Gastroesophageal sphincter (tissue), 4 donors: ENCODE measurements around the gene LAMA5. TPM values are rescaled to one million over a fixed set of nuclear protein-coding genes. Genes with fewer than 3 reads are reported as not detected.

Experiments used
- ATAC-seq: fragments of 150-250 bp; one replicate; pipeline ENCODE4 v1.9.1; 2016; ENCODE audit warnings: mild to moderate bottlenecking, moderate library complexity
- H3K27ac ChIP-seq, 4 donors: fragments of 200-600 bp; sonication (generic) in 3 of 4; 1 replicate in 3 of 4; 2 replicates in 1 of 4; pipeline ENCODE4 v1.5.1; 2016 to 2019
- H3K27me3 ChIP-seq: fragments of 200-600 bp; sonication (generic); one replicate; pipeline ENCODE4 v1.5.1; 2019
- H3K36me3 ChIP-seq, 2 donors: fragments of 200-600 bp; sonication (generic); one replicate each; pipeline ENCODE4 v1.5.1; 2019; ENCODE audit warnings: control low read depth in 1 of 2
- H3K4me1 ChIP-seq, 3 donors: fragments of 200-600 bp; sonication (generic); 1 replicate in 2 of 3; 2 replicates in 1 of 3; pipeline ENCODE4 v1.5.1; 2016 to 2019; ENCODE audit warnings: control low read depth in 2 of 3
- H3K4me3 ChIP-seq, 2 donors: fragments of 200-600 bp; sonication (generic); one replicate each; pipeline ENCODE4 v1.5.1; 2019; ENCODE audit warnings: mild to moderate bottlenecking in 1 of 2, moderate library complexity in 1 of 2
- H3K9me3 ChIP-seq, 3 donors: fragments of 200-600 bp; sonication (generic); one replicate each; pipeline ENCODE4 v1.5.1; 2017 to 2019; ENCODE audit warnings: control low read depth in 2 of 3
- EP300 ChIP-seq: sonication (generic); formaldehyde crosslinking; IDR thresholded peaks from one replicate; pipeline ENCODE4 v1.6.1; 2017; ENCODE audit warnings: antibody characterized with exemption, mild to moderate bottlenecking
- POLR2A ChIP-seq, 2 donors: fragments of 450-650 bp; IDR thresholded peaks; one replicate each; pipeline ENCODE4 v1.6.1; 2017; ENCODE audit warnings: antibody characterized with exemption in 2 of 2, mild to moderate bottlenecking in 2 of 2, moderate library complexity in 1 of 2
- POLR2AphosphoS5 ChIP-seq: sonication (generic); formaldehyde crosslinking; IDR thresholded peaks from one replicate; pipeline ENCODE4 v1.6.1; 2017; ENCODE audit warnings: antibody characterized with exemption
- WGBS, 2 donors: methylation state at CpG; one replicate each; pipeline ENCODE4 v1.1.5; 2018; ENCODE audit warnings: low coverage in 1 of 2; 5-methylcytosine and 5-hydroxymethylcytosine counted together
- total RNA-seq, 4 donors: library from RNA; depleted of rRNA; stranded (reverse); fragments of >200 nt; gene quantifications; one replicate each; pipeline ENCODE4 v1.1.0, GENCODE V29; 2016
- TF ChIP-seq, protein P1 (sequence below), 4 experiments: fragments of 200-600 bp in 2 of 4; fragments of 450-650 bp in 2 of 4; sonication (generic) in 1 of 4; IDR thresholded peaks; one replicate each; pipeline ENCODE4 v1.5.1; 2017 to 2019; ENCODE audit warnings: antibody characterized with exemption in 4 of 4, mild to moderate bottlenecking in 2 of 4, moderate library complexity in 2 of 4

LAMA5 gene
- total RNA-seq, 4 donors from 2014 or later: 58.6 to 259 (median 172) TPM

DNA sequence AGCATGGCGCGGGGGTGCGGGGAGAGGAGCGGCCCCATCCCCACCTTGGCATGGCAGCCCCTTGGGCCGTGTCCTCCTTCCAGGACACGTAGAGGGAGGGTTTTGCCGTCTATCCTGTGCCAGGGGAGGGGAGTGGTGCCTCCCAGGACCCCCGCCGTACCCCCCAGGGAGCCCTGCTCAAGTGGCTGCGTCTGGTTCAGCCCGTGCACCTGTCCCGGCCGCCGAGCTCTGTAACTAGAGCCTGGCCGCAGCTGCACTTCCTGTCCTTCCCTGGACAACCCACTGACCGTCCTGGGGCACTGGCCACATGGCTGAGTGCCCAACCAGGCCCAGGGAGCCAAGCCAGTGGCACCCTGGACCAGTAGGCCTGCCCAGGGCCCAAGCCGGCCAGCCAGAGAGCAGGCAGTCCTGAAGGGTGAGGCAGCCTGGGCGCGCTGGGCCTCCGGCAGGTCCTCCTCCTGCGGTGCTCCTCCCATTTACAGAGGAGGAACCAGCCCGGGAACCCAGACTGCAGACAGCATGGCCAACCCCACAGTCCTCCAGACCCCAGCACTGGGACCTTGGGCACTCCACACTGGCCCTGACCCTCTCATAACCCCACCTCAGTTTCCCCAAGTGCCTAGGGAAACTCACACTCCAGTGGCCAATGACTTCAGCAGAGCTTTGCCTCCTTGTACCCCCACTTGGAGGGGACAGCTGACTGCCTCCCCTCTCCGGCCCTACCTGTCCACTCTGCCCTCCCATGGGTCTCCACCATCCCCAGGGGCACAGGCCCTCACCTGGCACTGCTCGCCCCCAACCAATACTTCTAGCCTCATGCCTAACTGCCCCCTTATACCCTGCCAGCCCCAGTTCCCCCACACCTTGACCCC, 8.7 kb downstream of the LAMA5 start:
- peak overlapping the region in 1 of 2 donors; percentile 33 for H3K4me3 ChIP-seq
- WGBS, 2 donors: 45 to 48% methylated on average over 3 to 5 of the region's 24 CpGs
- TF ChIP-seq POLR2A (IDR thresholded peaks at IDR 0.05): no peak
- TF ChIP-seq, protein P1, sequence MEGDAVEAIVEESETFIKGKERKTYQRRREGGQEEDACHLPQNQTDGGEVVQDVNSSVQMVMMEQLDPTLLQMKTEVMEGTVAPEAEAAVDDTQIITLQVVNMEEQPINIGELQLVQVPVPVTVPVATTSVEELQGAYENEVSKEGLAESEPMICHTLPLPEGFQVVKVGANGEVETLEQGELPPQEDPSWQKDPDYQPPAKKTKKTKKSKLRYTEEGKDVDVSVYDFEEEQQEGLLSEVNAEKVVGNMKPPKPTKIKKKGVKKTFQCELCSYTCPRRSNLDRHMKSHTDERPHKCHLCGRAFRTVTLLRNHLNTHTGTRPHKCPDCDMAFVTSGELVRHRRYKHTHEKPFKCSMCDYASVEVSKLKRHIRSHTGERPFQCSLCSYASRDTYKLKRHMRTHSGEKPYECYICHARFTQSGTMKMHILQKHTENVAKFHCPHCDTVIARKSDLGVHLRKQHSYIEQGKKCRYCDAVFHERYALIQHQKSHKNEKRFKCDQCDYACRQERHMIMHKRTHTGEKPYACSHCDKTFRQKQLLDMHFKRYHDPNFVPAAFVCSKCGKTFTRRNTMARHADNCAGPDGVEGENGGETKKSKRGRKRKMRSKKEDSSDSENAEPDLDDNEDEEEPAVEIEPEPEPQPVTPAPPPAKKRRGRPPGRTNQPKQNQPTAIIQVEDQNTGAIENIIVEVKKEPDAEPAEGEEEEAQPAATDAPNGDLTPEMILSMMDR (IDR thresholded peaks at IDR 0.05): no peak
- peak; percentile 47 for TF ChIP-seq POLR2AphosphoS5
- no peak for TF ChIP-seq EP300
- H3K9me3 ChIP-seq: no peaks in the 10 kb centered on the region
- peak; percentile 21 for ATAC-seq
- H3K36me3 ChIP-seq: peaks cover 0 to 4% of the 10 kb centered on the region in 2 donors
- H3K27ac ChIP-seq: peak overlapping the region; percentile 64 to 94 (median 90)
- no peaks in the 10 kb centered on the region for H3K27me3 ChIP-seq
- peaks cover 7 to 98% (median 93%) of the 10 kb centered on the region in 3 donors for H3K4me1 ChIP-seq

DNA sequence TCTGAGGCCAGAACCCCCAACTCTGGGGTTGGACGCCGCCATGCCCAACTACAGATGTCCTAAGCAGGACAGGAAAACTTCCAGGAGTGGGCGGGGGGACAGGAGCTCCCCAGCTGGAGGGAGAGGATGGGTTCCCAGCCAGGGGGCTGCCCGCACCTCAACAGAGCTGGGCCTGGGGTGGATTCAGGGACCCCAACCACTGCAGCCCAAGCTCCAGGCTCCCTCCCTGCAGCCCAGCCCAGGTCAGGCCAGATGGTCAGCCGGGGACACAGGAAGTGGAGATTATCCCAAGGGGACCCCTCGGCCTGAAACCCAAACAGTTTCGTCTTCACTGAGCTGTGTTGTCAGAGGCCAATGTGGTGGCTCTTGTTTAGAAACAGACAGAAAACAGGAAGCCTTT, 9.4 kb downstream of the LAMA5 start:
- ATAC-seq: no peak
- H3K9me3 ChIP-seq: no peaks in the 10 kb centered on the region
- H3K36me3 ChIP-seq: peaks cover 0 to 4% of the 10 kb centered on the region in 2 donors
- peaks cover 7 to 98% (median 92%) of the 10 kb centered on the region in 3 donors for H3K4me1 ChIP-seq
- no peaks in the 10 kb centered on the region for H3K27me3 ChIP-seq
- 8% methylated on average over 2 of the region's 7 CpGs; no CpG with 5 or more reads in 1 of the 2 donors for WGBS, 2 donors
- TF ChIP-seq POLR2A (IDR thresholded peaks at IDR 0.05) (no peak), POLR2AphosphoS5 (no peak), EP300 (no peak)
- TF ChIP-seq, protein P1 (IDR thresholded peaks at IDR 0.05): no peak
- peak overlapping the region; percentile 64 to 94 (median 90) for H3K27ac ChIP-seq
- peak overlapping the region in 1 of 2 donors; percentile 33 for H3K4me3 ChIP-seq

DNA sequence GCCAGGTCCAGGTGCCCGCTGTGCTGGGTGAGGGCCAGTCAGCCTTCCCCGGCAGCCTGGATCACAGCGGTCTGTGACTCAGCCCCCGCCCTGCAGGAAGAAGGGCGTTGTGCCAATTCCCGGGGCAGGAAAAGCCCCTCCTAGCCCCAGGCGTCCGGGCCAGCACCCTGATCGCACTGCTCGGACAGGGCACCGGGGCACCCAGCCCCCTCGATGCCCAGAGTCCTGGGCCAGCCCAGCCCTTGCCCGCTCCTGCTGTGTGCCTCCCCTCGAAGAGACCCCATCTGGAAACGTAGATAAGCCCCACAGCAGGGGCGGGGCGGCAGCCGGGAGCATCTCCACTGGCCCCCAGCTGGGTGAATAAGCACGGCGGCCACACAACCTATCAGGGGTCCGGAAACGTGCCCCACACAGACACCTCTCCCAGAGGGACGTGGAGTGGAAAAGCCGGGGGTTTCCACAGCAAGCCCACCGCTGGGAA, 9.9 kb downstream of the LAMA5 start:
- Histone ChIP-seq H3K27ac (peak overlapping the region; percentile 64 to 94 (median 90)), H3K36me3 (peaks cover 0 to 8% of the 10 kb centered on the region in 2 donors), H3K9me3 (no peaks in the 10 kb centered on the region), H3K4me1 (peaks cover 7 to 98% (median 88%) of the 10 kb centered on the region in 3 donors), H3K4me3 (peak overlapping the region in 1 of 2 donors; percentile 33), H3K27me3 (no peaks in the 10 kb centered on the region)
- 20% methylated on average over 1 of the region's 25 CpGs; no CpG with 5 or more reads in 1 of the 2 donors for WGBS, 2 donors
- ATAC-seq: peak; percentile 34
- TF ChIP-seq POLR2A (IDR thresholded peaks at IDR 0.05) (no peak), EP300 (no peak), POLR2AphosphoS5 (peak; percentile 73)
- TF ChIP-seq, protein P1 (IDR thresholded peaks at IDR 0.05): no peak

- no peak for TF ChIP-seq POLR2AphosphoS5
- Histone ChIP-seq H3K4me3 (peak overlapping the region in 1 of 2 donors; percentile 33), H3K27me3 (no peaks in the 10 kb centered on the region), H3K27ac (peak overlapping the region; percentile 64 to 94 (median 90)), H3K9me3 (no peaks in the 10 kb centered on the region), H3K36me3 (peaks cover 0 to 12% of the 10 kb centered on the region in 2 donors), H3K4me1 (peaks cover 7 to 98% (median 83%) of the 10 kb centered on the region in 3 donors)
- WGBS, 2 donors: 20 to 50% methylated on average over 1 to 2 of the region's 17 CpGs
- ATAC-seq: no peak
These were observed 10.4 kb downstream of the LAMA5 start for GRCh38 chr20:62356589-62357186.

- H3K4me3 ChIP-seq: peak overlapping the region in 1 of 2 donors; percentile 33
- H3K36me3 ChIP-seq: peaks cover 0 to 15% of the 10 kb centered on the region in 2 donors
- no peaks in the 10 kb centered on the region for H3K9me3 ChIP-seq
- TF ChIP-seq POLR2A (IDR thresholded peaks at IDR 0.05): no peak
- no peak for TF ChIP-seq POLR2AphosphoS5
- TF ChIP-seq, protein P1 (IDR thresholded peaks at IDR 0.05): no peak
- no peak for TF ChIP-seq EP300
- H3K27me3 ChIP-seq: no peaks in the 10 kb centered on the region
- no peak for ATAC-seq
- peaks cover 7 to 92% (median 76%) of the 10 kb centered on the region in 3 donors for H3K4me1 ChIP-seq
- H3K27ac ChIP-seq: peak overlapping the region; percentile 64 to 94 (median 90)
- 0% methylated on average over 8 of the region's 29 CpGs; no CpG with 5 or more reads in 1 of the 2 donors for WGBS, 2 donors
These were observed 11.1 kb downstream of the LAMA5 start for GRCh38 chr20:62355878-62356588.
